ENCODE measurements around the gene CIRBP. TPM values are rescaled to one million over a fixed set of nuclear protein-coding genes. Genes with fewer than 3 reads are reported as not detected.

The CIRBP gene
- total and polyA plus RNA-seq, 2 donors (not counting 1 experiment from before 2014, with no cell fraction given): 643 to 1,164 TPM

- Mint-ChIP-seq H3K4me3 (peak within 1 kb of the TSS; percentile 87), H3K27ac (peak within 1 kb of the TSS; percentile 50), H3K27me3 (peaks cover 8% of the 10 kb centered on the region), H3K4me1 (peaks cover 27% of the 10 kb centered on the region), H3K9me3 (ENCODE audit: insufficient read depth) (no peaks in the 10 kb centered on the region)
- no peak for ATAC-seq (ENCODE audit: low read depth)
- CTCF ChIA-PET: interaction anchor here (1.0 to 1.8 kb wide), 4 partner anchors 17 to 126 kb away, joined by 3 to 8 read pairs (median 4); no protein-coding TSS in a partner anchor
- peaks cover 30 to 43% of the 10 kb centered on the region in 2 donors for H3K4me1 ChIP-seq (ENCODE audit: control insufficient read depth in 2 of 2, insufficient read depth in 2 of 2, low read length in 2 of 2)
- peak within 1 kb of the TSS; percentile 45 for H3K9ac ChIP-seq (ENCODE audit: low read length)
- DNase-seq: peak; percentile 63
- TF ChIP-seq EZH2 (IDR thresholded peaks at IDR 0.05; ENCODE audit: borderline replicate concordance, insufficient read depth, low read depth, low read length, poor library complexity, severe bottlenecking) (no peak), CTCF (IDR thresholded peaks at IDR 0.05) (no peak)
- peaks cover 10% of the 10 kb centered on the region for H3K79me2 ChIP-seq (ENCODE audit: control insufficient read depth, insufficient read depth, low read length)
- H4K20me1 ChIP-seq (ENCODE audit: control insufficient read depth, insufficient read depth, low read length, poor library complexity, severe bottlenecking): peaks cover 5% of the 10 kb centered on the region
- peaks cover 0 to 21% (median 7%) of the 10 kb centered on the region in 4 experiments for H3K27me3 ChIP-seq (replicated peaks in 1 of 4; ENCODE audit: control extremely low read depth in 1 of 4, control insufficient read depth in 3 of 4, insufficient read depth in 4 of 4, low read length in 3 of 4)
- 1% methylated on average over 86 of the region's 87 CpGs for WGBS (ENCODE audit: insufficient coverage)
- H3K9me3 ChIP-seq (ENCODE audit: control extremely low read depth in 1 of 3, control insufficient read depth in 2 of 3, insufficient read depth in 1 of 3, low read length in 2 of 3): no peaks in the 10 kb centered on the region
- H3K4me2 ChIP-seq (replicated peaks; ENCODE audit: low read depth, low read length, poor library complexity, severe bottlenecking): peak within 1 kb of the TSS; percentile 89
- no peaks in the 10 kb centered on the region for H3K36me3 ChIP-seq (replicated peaks in 1 of 2; ENCODE audit: control extremely low read depth in 1 of 2, control insufficient read depth in 1 of 2, extremely low read depth in 1 of 2, insufficient read depth in 2 of 2, low read length in 1 of 2)
- H2AFZ ChIP-seq (ENCODE audit: insufficient read depth, low read depth, low read length, poor library complexity, severe bottlenecking): peak within 1 kb of the TSS; percentile 10
- H3K4me3 ChIP-seq (ENCODE audit: control extremely low read depth in 1 of 5, extremely low read depth in 1 of 5, insufficient read depth in 1 of 5, low read depth in 2 of 5, low read length in 4 of 5): peak within 1 kb of the TSS in 4 of 5 experiments; percentile 17 to 50 (median 42)
- POLR2A ChIA-PET: interaction anchor here (0.6 to 1.4 kb wide), 3 partner anchors 28 to 43 kb away, joined by 3 to 11 read pairs (median 5); partner anchors contain the start of gene CIRBP
- intact Hi-C loops (cut with micrococcal nuclease): no loop called here
- H3K27ac ChIP-seq (ENCODE audit: low read length in 2 of 2): no peak within 1 kb of the TSS
Observed at GRCh38 chr19:1237754-1238368, 31.3 kb upstream of the CIRBP start, which contains the start of gene CBARP. Gene CBARP, minus strand, starts transcription at chr19:1238005. Its CDS starts 1,905 bp downstream, at chr19:1236100.
